Measurements from ENCODE around the gene PDE9A.

PDE9A gene

DNA sequence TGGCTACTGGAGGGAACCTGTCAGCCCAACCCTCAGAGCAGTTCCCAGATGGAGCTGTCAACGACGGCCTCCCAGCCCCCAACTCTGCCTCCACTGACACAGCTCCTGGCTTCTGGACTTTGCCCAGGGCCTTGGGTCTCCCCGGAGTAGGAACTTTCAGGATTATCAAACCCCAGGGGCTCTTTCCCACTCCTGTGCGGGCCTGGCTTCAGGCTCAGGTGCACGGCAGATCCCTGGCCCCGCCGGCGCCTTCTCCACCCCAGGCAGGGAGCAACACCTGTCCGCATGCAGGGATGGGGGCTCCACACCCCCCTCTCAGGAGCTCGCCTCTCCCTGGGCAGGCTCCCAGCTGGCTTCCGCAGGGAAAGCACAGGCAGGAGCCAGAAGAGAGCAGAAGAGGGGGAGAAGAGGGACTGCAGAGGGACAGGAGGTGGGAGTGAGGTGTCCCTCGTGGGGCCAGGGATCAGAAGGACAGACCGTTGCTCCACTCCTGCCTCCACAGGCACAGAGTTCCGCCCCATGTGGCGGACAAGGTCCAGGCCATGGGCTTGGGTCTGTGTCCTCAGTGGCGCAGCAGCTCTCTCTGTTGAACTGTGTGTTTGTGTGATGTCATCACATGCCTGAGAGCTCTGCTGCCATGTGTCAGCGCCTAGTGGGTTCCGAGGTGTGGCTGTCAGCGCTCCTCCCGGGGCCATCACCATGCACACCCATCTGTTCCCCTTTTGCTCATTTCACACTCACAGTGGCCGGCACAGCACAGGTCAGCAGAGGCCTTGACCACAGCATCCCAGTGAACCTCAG is 107.7 kb downstream of the PDE9A start:
- DNase-seq, result no peak

DNA sequence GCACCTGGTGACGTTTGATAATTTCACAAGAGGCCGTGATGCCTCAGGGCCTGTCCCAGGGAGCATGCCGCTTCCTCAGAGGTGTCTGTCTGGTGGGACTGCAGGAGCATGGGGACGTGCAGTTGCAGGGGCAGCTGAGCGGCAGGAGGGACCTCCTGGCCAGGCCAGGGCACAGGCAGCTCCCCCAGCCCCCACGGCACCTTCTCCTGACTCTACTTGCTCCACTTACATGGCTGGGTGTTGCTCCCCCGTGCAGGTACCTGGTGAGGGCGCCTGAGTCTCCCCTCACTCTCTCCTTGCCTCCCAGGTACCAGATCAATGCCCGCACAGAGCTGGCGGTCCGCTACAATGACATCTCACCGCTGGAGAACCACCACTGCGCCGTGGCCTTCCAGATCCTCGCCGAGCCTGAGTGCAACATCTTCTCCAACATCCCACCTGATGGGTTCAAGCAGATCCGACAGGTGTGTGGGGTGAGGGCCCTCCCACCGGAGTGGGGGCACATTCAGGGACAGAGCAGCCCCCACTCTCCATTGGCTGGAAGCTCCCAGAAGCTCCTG is 108.4 kb downstream of the PDE9A start:
- no peak for DNase-seq

DNA sequence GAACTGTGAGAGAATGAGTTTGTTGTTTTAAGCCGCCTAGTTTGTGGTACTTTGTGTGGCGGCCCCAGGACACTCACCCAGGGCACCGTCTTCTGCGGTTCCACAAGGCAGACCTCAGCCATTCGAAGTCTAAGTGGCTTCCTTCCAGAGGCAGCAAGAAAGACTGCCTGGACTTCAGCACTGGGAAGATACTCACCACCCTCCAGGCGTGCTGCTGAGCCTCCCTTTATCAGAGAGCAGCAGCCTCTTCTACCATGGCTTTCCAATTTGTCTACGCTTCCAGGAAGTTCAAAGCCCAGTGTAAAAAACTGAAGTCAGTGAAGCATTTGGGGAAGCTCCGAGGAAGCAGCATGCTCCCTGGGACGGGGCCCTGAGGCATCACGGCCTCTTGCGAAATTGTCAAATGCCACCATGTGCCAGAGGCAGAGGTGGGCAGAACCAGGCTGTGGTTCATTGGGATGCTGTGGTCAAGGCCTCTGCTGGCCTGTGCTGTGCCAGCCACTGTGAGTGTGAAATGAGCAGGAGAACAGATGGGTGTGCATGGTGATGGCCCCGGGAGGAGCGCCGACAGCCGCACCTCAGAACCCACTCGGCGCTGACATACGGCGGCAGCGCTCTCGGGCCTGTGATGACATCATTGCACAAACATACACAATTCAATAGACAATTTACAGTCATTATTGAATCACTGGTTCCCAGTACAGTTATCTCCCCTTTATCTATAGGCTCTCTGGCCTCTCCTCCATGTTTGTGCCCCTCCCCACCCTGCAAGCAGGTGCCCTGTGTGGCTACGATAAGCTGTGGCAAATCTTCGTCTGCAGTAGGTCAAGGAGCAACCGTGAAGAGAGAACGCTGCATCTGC is 110.4 kb downstream of the PDE9A start:
- no peak for DNase-seq

DNA sequence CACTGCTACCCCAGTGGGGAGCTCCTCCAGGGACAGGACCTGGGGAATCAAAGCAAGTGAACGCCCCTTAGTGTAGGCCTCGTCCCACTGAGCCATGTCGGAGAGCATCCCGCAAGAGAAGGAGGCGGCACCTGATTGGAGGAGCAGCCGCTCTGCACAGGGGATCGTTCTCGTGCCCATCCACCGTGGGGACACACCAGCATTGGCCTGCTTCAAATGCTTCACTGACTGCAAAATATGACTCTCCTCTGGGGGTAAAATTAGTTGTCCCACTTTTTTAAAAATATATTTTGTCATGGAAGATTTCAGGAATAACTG is 111.0 kb downstream of the PDE9A start:
- no peak for DNase-seq

DNA sequence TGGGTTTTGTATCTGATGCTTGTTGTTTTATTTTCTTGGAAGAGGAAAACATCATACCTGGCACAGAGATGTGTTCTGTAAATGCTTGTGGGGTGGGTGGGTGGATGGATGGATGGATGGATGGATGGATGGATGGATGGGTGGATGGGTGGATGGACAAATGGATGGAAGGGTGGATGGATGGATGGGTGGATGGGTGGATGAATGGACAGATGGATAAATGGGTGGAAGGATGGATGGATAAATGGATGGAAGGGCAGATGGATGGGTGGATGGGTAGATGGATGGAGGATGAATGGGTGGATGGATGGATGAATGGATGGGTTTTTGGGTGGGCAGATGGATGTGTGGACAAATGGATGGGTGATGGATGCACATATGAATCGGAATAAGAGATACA is 111.5 kb downstream of the PDE9A start:
- no peak for DNase-seq

DNA sequence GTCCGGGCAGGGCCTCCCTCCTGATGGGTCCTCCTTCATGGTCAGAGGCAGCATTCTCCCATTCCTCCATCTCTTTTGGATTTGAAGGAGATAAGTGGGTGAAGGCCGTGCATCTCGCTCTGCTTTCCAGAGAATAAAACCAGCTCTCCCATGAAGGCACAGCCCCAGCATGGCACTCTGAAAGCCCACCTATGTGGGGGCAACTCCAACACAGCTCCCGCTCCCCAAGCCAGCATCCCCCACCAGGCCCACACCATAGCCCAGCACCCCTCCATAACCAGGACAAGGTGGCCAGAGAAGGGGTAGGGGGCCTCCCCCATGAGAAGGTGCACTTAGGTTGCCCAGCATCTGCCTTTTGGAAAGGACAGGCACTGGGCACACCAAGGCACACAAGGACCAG is 112.2 kb downstream of the PDE9A start:
- DNase-seq, result no peak

DNA sequence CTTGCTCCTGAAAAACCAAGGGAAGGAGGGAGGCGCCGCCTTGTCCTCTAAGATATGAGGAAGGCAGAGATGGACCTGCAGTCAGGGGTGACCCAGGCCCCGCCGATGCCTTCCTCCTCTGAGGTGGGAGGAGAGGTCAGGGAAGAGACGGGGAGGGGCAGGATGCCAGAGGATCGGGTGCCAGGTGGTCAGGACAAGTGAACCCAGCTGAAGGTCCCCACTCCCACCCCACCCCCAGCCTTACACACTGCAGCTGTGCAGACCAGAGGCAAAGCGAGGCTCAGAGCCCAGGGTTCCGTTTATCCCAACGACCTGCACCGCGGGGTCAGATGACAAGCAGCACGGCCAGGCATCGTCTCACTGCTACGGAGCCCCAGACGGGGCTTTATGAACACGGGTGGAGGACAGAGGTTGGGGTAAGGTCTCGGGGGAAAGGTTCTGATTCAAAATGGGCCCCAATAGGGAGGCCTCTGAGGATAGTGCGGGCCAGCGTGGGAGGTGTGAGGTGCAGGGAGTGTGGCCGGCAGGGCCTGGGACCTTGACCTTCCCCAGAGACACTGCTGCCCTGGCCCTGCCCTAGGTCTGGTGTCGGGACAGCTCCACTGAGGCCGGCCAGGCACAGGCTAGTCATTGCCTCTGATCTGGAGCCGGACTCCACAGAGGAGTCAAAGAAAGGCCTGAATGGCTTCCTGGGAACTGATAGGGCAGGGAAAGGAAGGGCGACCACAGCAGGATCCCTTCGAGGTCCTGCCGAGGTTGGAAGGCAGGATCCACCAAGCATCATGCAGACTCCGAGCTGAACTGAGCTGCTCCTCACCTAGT is 113.5 kb downstream of the PDE9A start:
- no peak for DNase-seq

DNA sequence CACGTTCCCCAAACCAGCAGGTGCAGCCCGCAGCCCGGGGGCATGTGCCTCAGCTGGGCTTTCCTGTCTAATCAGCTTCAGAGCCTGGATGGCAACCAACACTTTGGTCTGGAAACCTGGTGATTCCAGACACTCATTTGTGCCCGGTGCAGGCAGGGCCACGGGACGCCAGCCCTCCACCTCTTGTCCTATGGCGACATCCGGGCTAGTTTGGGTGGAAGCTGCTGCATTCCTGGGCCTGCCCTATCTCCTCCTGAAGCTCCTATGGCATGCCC is 114.1 kb downstream of the PDE9A start:
- no peak for DNase-seq

DNA sequence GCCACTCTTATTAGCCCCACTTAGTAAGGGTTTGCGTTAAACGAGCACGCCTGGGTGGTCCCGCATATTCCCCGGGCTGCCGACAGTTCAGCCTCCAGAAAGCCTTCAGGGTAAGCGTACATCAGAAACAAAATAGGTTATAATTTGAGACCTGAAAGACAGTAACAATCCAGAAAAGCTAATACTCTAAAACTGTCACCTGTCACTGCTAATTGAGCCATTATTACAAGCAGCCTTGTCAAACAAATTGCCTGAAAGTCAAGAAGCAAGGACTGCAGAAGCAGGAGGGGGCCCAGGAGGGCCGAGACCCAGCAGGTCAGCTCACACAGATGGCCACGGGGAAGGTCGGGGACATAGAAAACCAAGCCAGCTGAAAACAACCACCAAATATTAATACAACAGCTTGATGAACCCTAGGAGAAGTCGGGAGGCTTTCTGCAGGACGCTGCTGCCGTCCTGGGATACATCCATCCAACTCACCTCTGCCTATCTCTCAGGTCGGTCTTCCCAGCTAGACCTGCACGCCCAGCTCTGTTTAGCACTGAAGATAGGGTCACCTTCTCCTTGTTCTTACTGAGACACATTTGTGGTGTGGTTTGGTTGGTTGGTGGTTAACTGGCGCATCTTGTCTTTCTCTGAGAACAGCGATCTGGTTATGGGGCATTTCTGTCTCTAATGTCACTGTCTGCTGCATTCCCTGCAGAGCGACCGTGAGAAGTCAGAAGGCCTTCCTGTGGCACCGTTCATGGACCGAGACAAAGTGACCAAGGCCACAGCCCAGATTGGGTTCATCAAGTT is 115.1 kb downstream of the PDE9A start:
- no peak for DNase-seq

DNA sequence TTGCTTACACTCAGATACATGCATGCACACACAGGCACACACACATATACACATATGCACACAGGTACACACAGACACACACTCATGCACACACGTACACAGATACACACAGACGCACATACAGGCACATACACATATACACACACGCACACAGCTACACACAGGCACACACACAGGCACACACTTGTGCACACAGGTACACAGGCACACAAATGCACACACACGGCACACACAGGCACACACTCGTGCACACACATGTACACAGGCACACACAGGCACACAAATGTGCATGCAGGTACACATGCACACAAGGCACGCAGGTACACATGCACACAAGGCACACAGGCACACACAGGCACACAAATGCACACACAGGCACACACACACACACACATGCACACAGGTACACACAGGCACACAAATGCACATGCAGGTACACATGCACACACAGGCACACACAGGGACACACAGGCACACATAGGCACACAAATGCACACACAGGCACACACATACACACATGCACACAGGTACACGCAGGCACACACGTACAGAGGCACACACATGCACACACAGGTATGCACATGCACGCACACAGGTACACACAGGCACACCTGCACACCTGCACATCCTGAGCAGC is 115.9 kb downstream of the PDE9A start:
- DNase-seq, result no peak

DNA sequence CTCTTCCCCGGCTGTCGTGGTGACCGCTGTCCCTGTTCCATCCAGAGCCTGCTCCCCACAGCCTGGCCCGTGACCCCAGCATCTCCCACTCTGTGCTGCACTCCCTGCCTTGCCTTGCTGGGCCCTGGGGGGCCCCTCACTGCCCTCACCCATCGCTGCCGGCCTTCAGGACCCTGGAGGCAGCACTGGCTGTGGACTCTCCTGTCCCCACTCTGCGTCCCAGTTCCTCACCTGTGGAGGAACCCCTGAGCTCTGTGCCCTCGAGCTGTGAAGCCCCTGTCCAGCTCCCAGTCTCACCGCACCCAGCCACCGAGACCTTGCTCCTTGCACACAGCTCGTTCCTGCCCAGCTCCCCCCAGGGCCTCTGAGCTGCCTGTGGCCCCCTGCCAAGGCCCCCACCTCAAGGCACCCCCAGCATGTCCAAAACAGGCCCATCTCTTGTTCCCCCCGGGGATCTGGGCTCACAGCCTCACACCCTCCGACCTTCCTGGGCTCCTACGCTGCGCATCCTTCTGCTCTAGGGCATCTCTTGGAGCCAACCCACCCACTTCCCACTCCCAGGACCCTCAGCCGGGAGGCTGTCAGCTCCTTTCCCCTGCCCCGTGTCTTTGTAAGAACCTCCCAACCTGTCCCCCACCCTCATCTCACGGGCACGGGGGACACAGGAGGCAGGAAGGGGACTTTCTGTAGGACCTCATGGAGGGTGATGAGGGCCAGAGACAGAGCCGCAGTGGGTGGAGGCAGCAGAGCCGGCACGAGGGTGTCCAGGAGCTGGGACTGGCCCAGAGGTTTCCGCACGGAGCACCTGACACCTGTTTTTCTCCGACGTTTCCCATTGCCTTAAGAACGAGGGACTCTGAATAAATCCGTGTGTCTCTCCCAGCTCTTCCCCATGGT is 116.6 kb downstream of the PDE9A start:
- DNase-seq, result no peak

DNA sequence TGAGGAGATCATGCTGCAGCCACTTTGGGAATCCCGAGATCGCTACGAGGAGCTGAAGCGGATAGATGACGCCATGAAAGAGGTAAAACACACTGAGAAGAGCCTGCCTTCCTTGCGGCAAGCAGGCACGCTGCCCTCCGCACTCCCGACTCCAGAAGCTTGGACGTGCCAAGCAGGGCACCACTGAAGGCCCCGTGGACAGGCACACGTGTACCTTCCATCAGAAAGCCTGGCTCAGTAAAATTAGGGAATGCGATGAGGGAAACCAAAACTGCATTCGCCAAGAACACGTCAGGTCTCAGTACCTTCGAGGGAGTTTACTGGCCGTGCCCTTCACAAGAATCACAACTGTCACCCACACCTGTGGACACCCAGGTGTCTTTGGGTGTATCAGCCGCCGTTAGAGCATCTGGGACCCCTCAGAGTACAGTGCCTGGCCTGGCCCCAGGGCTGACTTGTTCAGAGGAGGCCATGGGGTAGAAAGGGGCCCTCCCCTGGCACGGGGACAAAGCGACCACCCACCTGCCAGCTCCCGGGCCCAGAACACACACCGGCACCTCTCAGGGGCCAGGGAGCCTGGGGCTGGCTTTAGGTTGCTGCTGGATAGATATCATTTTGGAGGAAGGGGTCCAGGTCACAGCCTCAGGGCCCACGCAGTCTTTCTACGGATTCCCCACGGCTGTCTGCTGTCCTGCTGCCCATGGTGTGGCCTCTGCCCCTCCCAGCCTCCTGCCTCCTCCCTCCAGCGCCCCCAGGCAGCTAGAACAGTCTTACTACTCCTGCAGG is 117.5 kb downstream of the PDE9A start:
- no peak for DNase-seq

DNA sequence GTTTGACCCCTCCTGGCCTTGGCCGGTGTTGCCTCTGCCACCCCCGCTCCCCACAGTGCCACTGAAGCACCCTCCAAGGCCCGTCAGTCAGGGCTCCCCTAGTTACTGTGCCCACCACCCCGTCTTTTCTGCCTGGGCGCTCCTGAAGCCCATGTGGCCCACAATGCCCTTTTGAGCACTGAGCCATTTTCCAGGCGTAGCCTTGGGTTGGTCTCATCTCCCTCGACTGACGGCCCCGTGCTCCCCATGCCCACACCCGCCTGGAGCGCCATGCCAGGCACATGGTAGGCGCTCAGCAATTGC is 118.0 kb downstream of the PDE9A start:
- DNase-seq, result no peak

DNA sequence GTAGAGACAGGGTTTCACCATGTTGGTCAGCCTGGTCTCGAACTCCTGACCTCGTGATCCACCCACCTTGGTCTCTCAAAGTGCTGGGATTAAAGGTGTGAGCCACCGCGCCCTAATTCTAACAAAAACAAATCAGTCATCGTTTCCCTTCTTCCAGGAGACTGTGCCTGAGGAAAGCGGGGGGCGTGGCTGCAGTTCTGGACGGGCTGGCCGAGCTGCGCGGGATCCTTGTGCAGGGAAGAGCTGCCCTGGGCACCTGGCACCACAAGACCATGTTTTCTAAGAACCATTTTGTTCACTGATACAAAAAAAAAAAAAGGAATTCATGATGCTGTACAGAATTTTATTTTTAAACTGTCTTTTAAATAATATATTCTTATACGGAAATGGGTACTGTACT is 121.7 kb downstream of the PDE9A start:
- DNase-seq, result no peak

DNA sequence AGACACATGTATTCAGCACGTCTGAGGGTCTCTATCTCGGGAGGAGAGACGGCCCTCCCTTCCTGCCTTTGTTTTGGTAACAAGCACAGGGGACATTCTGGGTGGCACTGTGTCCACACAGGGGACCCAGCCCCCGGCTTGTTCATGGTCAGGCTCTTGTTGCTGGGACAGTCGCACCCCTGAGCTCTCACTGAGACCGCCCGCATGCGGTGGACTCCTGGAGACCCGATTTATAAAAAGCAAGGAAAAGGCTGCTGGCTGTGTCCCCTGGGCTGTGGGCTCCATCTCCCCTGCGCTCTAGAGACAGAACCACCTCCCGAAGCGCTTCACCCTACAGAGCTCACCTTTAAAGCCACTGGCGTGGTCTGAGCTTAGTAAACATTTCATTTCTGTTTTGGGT is 122.5 kb downstream of the PDE9A start:
- no peak for DNase-seq

DNA sequence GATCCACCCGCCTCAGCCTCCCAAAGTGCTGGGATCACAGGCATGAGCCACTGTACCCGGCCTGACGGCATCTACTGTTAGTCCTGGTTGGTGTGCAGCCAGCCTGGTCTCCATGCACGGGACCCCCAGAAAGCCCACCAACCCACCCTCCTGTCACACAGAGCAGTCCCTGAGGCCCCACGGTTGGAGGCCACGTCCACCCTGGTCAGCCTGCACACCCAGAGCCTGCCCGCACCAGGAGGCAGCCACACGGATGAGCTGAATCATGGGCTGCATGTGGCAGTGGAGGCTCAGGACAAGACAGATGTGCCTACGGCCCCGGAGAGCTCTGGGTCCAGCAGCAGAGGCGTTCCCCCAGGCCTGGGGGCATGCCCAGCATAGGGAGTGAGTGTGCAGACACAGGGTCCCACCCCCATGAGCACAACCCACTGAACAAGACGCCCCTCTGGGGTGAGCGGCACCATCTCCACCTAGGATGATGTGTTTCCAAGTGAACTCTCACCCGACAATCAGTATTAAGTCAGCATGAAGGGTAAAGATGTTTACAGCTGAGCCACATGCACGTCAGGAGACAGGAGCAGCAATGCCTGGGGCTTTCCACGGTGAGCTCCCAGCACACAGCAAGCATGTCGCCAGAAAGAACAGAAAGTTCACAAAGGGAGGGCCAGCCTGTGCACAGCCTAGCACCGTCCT is 123.8 kb downstream of the PDE9A start:
- DNase-seq, result no peak

DNA sequence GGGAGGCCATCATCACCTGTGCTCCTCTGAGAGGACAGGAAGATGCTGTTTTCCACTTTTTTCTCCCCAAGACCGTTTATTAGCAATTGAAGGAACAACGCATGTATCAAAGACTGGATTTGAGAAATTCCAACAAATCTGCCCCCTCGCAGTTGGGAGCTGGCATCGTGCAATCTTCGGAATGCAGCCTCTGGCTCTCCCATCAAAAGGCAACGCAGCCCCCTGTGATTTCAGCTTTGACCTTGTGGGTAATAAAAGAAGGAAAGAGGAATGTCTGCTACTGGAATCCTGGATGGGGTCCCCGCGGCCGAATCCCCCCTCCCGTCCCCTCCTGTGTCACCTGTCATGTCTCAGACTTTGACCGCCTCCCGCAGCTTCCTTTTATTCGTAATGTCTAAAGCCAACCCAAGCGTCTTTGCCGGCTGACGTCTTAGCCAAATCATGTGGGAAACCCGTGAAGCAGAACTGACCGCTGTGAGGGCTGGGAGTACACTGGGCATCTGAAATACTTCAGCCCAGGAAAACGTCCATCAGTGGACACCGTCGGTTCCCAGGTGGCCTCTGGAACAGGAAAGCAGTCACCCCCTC is 124.4 kb downstream of the PDE9A start:
- no peak for DNase-seq

DNA sequence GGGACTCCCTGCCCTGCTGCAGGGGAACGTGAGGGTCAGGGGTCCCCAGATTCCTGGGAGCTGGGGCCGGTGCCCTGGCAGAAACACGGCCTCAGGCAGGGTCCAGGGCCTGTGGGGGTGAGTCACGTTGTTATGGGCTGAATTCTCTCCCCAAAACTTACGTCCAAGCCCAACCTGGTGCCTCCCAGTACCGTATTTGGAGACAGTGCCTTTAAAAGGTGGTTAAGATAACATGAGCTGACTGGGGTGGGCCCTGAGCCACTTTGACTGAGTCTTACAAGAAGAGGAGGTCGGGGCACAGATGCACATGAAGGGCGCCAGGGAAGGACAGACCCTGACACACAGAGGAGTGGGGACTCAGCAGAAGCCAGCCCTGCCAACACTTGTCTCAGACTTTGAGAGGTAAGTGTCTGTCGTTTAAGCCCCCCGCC is 126.0 kb downstream of the PDE9A start:
- DNase-seq, result no peak

DNA sequence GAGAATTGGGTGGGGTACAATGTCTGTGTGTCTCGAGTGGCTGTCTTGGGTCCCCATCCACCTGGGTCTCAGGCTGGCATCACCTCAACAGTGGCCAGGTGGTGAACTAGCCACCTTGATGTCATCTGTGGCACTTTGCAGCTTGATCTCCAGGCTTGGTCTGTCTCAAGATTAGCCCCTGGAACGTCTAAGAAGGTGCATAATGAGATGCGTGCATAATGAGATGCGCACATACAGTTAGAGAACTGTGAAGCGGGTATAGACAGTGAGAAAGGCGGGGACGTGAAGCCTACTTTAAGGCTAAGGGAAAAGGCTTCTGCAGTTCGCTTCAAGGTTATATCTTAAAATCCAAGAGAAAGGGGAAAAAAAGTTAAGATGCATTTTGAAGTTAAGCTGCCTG is 127.2 kb downstream of the PDE9A start:
- no peak for DNase-seq

Measured in activated CD4-positive, alpha-beta T cell treated with anti-CD3 and anti-CD28 coated beads, Interleukin-2, Interleukin-6, amounts not matched to agents 100 ng/mL and 50 ng/mL, durations not matched to agents 16 hours and 8 hours (primary cell).